PFSK-1 (cell line): ENCODE results near the gene SH3PXD2A.

Source experiments
- FOXP2 ChIP-seq: optimal IDR thresholded peaks from 2 replicates; pipeline ENCODE3; 2011; ENCODE audit warnings: borderline replicate concordance, control low read depth, inconsistent platforms; ENCODE audit not compliant: insufficient read depth; ENCODE audit errors: extremely low read length, extremely low read depth
- POLR2AphosphoS5 ChIP-seq: IDR thresholded peaks from 2 replicates; pipeline ENCODE4 v1.6.1; 2012; ENCODE audit warnings: low read depth, mild to moderate bottlenecking, control low read depth, low read length, moderate library complexity
- REST ChIP-seq, 2 experiments: IDR thresholded peaks; 2 replicates each; pipeline versions ENCODE4 v1.6.1 to v1.8.0; 2011 to 2012; ENCODE audit warnings: low read depth in 2 of 2, low read length in 2 of 2, control low read depth in 1 of 2, inconsistent platforms in 1 of 2, mild to moderate bottlenecking in 1 of 2, moderate library complexity in 1 of 2; ENCODE audit not compliant: insufficient read depth in 1 of 2
- SIN3A ChIP-seq: IDR thresholded peaks from 2 replicates; pipeline ENCODE4 v1.6.1; 2012; ENCODE audit warnings: mild to moderate bottlenecking, low read length, moderate library complexity, borderline replicate concordance; ENCODE audit not compliant: insufficient read depth
- TAF1 ChIP-seq: IDR thresholded peaks from 2 replicates; pipeline ENCODE4 v1.6.1; 2012; ENCODE audit warnings: low read length, control low read depth, borderline replicate concordance; ENCODE audit not compliant: insufficient read depth

SH3PXD2A gene

DNA sequence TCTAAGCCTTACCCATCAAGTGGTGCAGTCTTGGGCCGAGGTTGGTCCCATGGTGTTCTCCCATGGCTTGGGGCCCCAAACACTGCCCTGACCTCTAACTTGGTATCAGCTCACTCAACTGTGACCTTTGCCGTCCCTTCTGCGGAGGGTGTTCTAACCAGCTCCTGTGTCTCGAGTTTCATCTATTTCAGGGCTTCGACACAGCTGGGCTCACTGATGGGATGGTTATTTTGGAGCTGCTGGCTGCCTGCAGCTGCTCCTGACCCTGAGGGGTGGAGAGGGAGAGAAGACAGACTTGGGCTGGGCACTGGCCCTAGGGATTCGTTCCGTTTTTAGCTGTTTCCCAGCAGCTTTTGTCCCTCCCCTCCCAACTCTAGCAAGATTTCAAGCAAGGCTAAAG, 274.9 kb downstream of the SH3PXD2A start:
- TF ChIP-seq REST (IDR thresholded peaks at IDR 0.05; ENCODE audit: insufficient read depth in 1 of 2, low read depth in 2 of 2, low read length in 2 of 2) (no peak), FOXP2 (no peak), TAF1 (no peak), SIN3A (no peak), POLR2AphosphoS5 (no peak)

DNA sequence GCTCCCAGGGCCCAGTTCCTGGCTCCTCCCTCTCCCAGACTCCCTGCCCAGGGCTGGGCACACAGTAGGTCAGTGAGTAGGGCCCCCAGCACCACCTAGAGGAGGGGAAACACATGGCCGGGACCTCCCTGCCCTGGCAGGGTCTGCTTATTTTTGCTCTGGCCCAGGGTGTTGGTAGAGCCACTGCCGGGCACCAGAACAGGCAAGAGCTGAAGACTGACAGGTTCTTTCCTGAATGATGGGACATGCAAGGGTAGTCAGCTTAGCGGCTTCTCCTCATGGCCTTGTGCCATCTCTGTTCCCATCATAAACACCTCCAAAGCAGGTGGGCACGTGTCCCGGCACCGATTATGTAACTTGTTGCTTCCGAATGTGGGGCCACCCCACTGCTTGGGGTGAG, 275.4 kb downstream of the SH3PXD2A start:
- TF ChIP-seq REST (IDR thresholded peaks at IDR 0.05; ENCODE audit: insufficient read depth in 1 of 2, low read depth in 2 of 2, low read length in 2 of 2) (no peak), SIN3A (no peak), TAF1 (no peak), POLR2AphosphoS5 (no peak), FOXP2 (no peak)

GRCh38 chr10:103578782-103579382, 276.5 kb downstream of the SH3PXD2A start:
- no peak for TF ChIP-seq TAF1
- no peak for TF ChIP-seq POLR2AphosphoS5
- no peak for TF ChIP-seq FOXP2
- no peak for TF ChIP-seq SIN3A
- TF ChIP-seq REST (IDR thresholded peaks at IDR 0.05; ENCODE audit: insufficient read depth in 1 of 2, low read depth in 2 of 2, low read length in 2 of 2): no peak

DNA sequence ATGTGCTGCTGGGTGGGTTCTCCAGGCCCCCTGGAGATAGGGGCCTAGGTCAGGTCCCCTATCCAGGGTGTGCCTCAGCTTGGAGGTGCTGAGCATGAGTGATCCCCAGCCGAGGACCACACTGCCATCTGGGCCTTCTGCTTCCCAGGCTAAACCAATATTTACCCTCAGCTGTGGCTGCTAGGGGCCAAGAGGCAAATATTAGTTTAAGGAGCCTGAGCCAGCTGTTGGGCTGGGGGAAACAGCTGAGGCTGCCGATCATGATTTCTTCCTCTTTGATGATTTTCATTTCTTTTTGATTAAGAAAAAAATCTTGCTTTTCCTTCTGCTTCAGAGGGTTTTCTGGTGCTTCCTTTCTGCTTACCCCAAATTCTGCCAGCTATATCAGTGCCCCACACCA, 278.5 kb downstream of the SH3PXD2A start:
- no peak for TF ChIP-seq FOXP2
- no peak for TF ChIP-seq REST (IDR thresholded peaks at IDR 0.05; ENCODE audit: insufficient read depth in 1 of 2, low read depth in 2 of 2, low read length in 2 of 2)
- TF ChIP-seq POLR2AphosphoS5: no peak
- no peak for TF ChIP-seq TAF1
- TF ChIP-seq SIN3A: no peak

- no peak for TF ChIP-seq SIN3A
- TF ChIP-seq REST (IDR thresholded peaks at IDR 0.05; ENCODE audit: insufficient read depth in 1 of 2, low read depth in 2 of 2, low read length in 2 of 2): no peak
- TF ChIP-seq FOXP2: no peak
- no peak for TF ChIP-seq TAF1
- TF ChIP-seq POLR2AphosphoS5: no peak
These were observed 279.3 kb downstream of the SH3PXD2A start for GRCh38 chr10:103576076-103576471.
